Measurements from ENCODE around the gene TAGLN2. TPM values are rescaled to one million over a fixed set of nuclear protein-coding genes. Genes with fewer than 3 reads are reported as not detected.

TAGLN2 gene
- polyA plus RNA-seq, 3 donors: 658 to 1,259 (median 918) TPM

DNA sequence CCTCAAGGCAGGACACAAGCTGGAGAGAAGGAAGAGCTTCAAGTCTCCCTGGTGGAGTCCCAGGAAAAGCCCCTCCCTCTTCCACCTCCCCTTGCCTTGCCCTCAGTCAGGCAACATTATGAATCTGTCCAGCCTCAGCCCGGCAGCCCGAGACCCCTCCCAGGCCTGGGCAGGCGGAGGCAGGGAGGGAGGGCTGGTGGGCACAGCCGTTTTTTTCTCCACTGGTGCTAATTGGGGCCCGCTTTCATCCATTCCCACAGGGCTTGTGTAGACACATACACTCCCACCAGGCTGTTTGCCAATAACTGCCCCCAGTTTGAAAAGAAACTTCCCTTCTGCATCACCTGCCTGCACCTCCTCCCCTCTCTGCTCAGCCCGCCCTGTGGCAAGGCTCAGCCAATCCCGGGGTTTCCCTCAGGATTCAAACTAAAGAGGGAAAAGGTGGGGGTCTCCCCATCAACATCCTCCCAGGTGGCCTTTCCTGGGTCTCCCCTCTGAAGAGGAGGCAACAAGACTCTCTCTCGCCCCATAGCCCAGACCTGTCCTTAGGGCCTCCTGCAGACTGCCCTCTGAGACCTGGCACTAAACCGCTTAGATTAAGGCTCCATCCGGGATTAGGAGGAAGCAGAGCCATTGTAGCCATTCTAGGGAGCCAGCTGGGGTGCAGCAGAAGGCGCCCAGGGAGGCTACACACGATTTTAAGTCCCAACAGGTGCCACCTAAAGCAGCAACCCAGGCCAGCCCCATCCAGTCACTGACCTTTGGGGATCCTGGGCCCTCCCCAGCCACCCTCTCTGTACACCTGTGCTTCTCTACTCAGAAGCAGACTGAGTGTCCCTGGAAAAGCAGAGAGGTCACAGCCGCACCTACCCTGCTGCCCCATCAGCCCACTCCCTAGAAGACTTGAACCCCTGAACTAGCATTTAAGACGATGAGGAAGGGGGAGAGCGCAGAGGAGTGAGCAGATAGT is 16.6 kb upstream of the TAGLN2 start:
- peaks cover 70% of the 10 kb centered on the region for H3K4me1 Mint-ChIP-seq
- TF ChIP-seq, protein P1, sequence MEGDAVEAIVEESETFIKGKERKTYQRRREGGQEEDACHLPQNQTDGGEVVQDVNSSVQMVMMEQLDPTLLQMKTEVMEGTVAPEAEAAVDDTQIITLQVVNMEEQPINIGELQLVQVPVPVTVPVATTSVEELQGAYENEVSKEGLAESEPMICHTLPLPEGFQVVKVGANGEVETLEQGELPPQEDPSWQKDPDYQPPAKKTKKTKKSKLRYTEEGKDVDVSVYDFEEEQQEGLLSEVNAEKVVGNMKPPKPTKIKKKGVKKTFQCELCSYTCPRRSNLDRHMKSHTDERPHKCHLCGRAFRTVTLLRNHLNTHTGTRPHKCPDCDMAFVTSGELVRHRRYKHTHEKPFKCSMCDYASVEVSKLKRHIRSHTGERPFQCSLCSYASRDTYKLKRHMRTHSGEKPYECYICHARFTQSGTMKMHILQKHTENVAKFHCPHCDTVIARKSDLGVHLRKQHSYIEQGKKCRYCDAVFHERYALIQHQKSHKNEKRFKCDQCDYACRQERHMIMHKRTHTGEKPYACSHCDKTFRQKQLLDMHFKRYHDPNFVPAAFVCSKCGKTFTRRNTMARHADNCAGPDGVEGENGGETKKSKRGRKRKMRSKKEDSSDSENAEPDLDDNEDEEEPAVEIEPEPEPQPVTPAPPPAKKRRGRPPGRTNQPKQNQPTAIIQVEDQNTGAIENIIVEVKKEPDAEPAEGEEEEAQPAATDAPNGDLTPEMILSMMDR (IDR thresholded peaks at IDR 0.05): no peak
- DNase-seq: no peak
- intact Hi-C loops (cut with micrococcal nuclease): no loop called here
- H3K4me3 Mint-ChIP-seq: no peak overlapping the region
- H2AFZ ChIP-seq (ENCODE audit: insufficient read depth, low read depth, low read length, poor library complexity, severe bottlenecking): no peak overlapping the region
- no peak overlapping the region for H3K27ac ChIP-seq (ENCODE audit: low read depth in 1 of 2, low read length in 2 of 2)
- peaks cover 19 to 31% (median 23%) of the 10 kb centered on the region in 3 donors for H3K27me3 Mint-ChIP-seq (ENCODE audit: low read depth in 3 of 3)
- H3K9me3 Mint-ChIP-seq: peaks cover 0 to 8% (median 0%) of the 10 kb centered on the region in 7 donors
- no peaks in the 10 kb centered on the region for H4K20me1 ChIP-seq (ENCODE audit: insufficient read depth, low read length)
- peaks cover 43 to 58% of the 10 kb centered on the region in 2 donors for H3K4me1 ChIP-seq (ENCODE audit: control insufficient read depth in 1 of 2, insufficient read depth in 2 of 2, low read length in 2 of 2)
- H3K27me3 ChIP-seq (ENCODE audit: control insufficient read depth in 2 of 2, insufficient read depth in 2 of 2, low read length in 2 of 2): peaks cover 6 to 23% of the 10 kb centered on the region in 2 donors
- no peak overlapping the region for H3K4me2 ChIP-seq (replicated peaks; ENCODE audit: extremely low read depth, low read length, poor library complexity, severe bottlenecking)
- peaks cover 0 to 9% of the 10 kb centered on the region in 2 donors for H3K36me3 Mint-ChIP-seq
- H3K79me2 ChIP-seq (ENCODE audit: insufficient read depth, low read length): peaks cover 57% of the 10 kb centered on the region
- 89% methylated on average over 8 of the region's 15 CpGs for WGBS (ENCODE audit: insufficient coverage)
- no peaks in the 10 kb centered on the region for H3K36me3 ChIP-seq (replicated peaks in 1 of 2; ENCODE audit: control insufficient read depth in 1 of 2, insufficient read depth in 2 of 2, low read length in 2 of 2)
- H3K4me3 ChIP-seq (replicated peaks in 1 of 3; ENCODE audit: low read depth in 2 of 3, low read length in 3 of 3): no peak overlapping the region
- H3K9me3 ChIP-seq (replicated peaks in 1 of 2; ENCODE audit: control insufficient read depth in 1 of 2, insufficient read depth in 1 of 2, low read length in 2 of 2): no peaks in the 10 kb centered on the region
- H3K27ac Mint-ChIP-seq: peak overlapping the region in 1 of 7 donors; percentile 15
- no peak overlapping the region for H3K9ac ChIP-seq (ENCODE audit: insufficient read depth, low read length, poor library complexity, severe bottlenecking)

DNA sequence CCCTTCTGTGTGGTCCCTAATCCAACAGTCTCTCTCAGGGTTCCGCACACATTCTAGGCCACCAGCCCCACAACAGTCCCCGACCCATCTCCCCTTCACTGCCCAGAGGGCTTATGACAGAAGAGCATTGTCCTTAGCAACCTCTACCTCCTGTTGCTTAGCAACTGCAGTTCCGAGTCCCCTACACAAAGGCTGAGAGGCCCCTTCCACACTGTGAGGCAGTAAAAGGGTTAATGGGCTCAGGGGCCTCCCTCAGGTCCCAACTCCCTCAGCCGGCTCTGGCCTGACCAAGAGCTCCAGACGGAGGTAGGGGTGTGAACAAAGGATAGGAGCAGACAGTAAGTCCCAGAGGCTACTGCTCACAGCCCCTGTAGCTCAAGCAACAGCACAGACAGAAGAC is 15.8 kb upstream of the TAGLN2 start:
- Mint-ChIP-seq H3K36me3 (peaks cover 0 to 9% of the 10 kb centered on the region in 2 donors), H3K27ac (peak overlapping the region in 1 of 7 donors; percentile 41), H3K4me3 (no peak overlapping the region), H3K9me3 (peaks cover 0 to 8% (median 0%) of the 10 kb centered on the region in 7 donors), H3K4me1 (peaks cover 77% of the 10 kb centered on the region), H3K27me3 (ENCODE audit: low read depth in 3 of 3) (peaks cover 19 to 27% (median 23%) of the 10 kb centered on the region in 3 donors)
- no peak overlapping the region for H3K27ac ChIP-seq (ENCODE audit: low read depth in 1 of 2, low read length in 2 of 2)
- H3K27me3 ChIP-seq (ENCODE audit: control insufficient read depth in 2 of 2, insufficient read depth in 2 of 2, low read length in 2 of 2): peaks cover 6 to 18% of the 10 kb centered on the region in 2 donors
- H2AFZ ChIP-seq (ENCODE audit: insufficient read depth, low read depth, low read length, poor library complexity, severe bottlenecking): no peak overlapping the region
- H4K20me1 ChIP-seq (ENCODE audit: insufficient read depth, low read length): no peaks in the 10 kb centered on the region
- DNase-seq: no peak
- H3K36me3 ChIP-seq (replicated peaks in 1 of 2; ENCODE audit: control insufficient read depth in 1 of 2, insufficient read depth in 2 of 2, low read length in 2 of 2): no peaks in the 10 kb centered on the region
- H3K9me3 ChIP-seq (replicated peaks in 1 of 2; ENCODE audit: control insufficient read depth in 1 of 2, insufficient read depth in 1 of 2, low read length in 2 of 2): no peaks in the 10 kb centered on the region
- peaks cover 63% of the 10 kb centered on the region for H3K79me2 ChIP-seq (ENCODE audit: insufficient read depth, low read length)
- intact Hi-C loops (cut with micrococcal nuclease): no loop called here
- H3K4me3 ChIP-seq (replicated peaks in 1 of 3; ENCODE audit: low read depth in 2 of 3, low read length in 3 of 3): no peak overlapping the region
- H3K4me2 ChIP-seq (replicated peaks; ENCODE audit: extremely low read depth, low read length, poor library complexity, severe bottlenecking): no peak overlapping the region
- H3K9ac ChIP-seq (ENCODE audit: insufficient read depth, low read length, poor library complexity, severe bottlenecking): no peak overlapping the region
- H3K4me1 ChIP-seq (ENCODE audit: control insufficient read depth in 1 of 2, insufficient read depth in 2 of 2, low read length in 2 of 2): peaks cover 50 to 65% of the 10 kb centered on the region in 2 donors
- WGBS (ENCODE audit: insufficient coverage): 93% methylated on average over 2 of the region's 5 CpGs
- TF ChIP-seq, protein P1 (IDR thresholded peaks at IDR 0.05): no peak

All from CD14-positive monocyte (primary cell).